HEK293 (cell line): ENCODE results near the gene TLE1.

Experiments used
- CTCF ChIA-PET: fragments of 350-600 bp; formaldehyde crosslinking; extraction: SDS; loops from one replicate; lab custom pipeline; 2021; ENCODE audit warnings: antibody characterized with exemption; lab: Yijun Ruan, JAX
- POLR2A ChIA-PET: fragments of 300-600 bp; formaldehyde crosslinking; extraction: SDS; loops from one replicate; lab custom pipeline; 2020; ENCODE audit warnings: antibody characterized with exemption, inconsistent platforms; lab: Yijun Ruan, JAX
- H3K27ac ChIP-seq: fragments of 200-500 bp; sonication (Bioruptor generic); 2 replicates; pipeline ENCODE4 v1.5.1; 2014; ENCODE audit warnings: low read depth, low read length, control low read depth, inconsistent platforms; ENCODE audit errors: extremely low read depth
- H3K36me3 ChIP-seq, 2 experiments: fragments of 200-500 bp in 1 of 2; sonication (Bioruptor generic) in 1 of 2; 1 replicate in 1 of 2; 2 replicates in 1 of 2; pipeline ENCODE4 v1.5.1; 2014 to 2017; ENCODE audit warnings: inconsistent platforms in 2 of 2, low read length in 2 of 2; ENCODE audit not compliant: control insufficient read depth in 2 of 2, insufficient read depth in 1 of 2
- H3K4me1 ChIP-seq: fragments of 200-500 bp; sonication (Bioruptor generic); 2 replicates; pipeline ENCODE4 v1.5.1; 2014; ENCODE audit warnings: mild to moderate bottlenecking, low read length, inconsistent platforms; ENCODE audit not compliant: control insufficient read depth, insufficient read depth
- H3K4me3 ChIP-seq: 2 replicates; pipeline ENCODE4 v1.5.1; 2011; ENCODE audit warnings: low read depth, mild to moderate bottlenecking, control low read depth, low read length, moderate library complexity
- H3K9me3 ChIP-seq: fragments of 200-500 bp; sonication (Bioruptor generic); 2 replicates; pipeline ENCODE4 v1.5.1; 2014; ENCODE audit warnings: low read depth, low read length, inconsistent platforms; ENCODE audit not compliant: control insufficient read depth, insufficient read depth
- EGR2 ChIP-seq: fragments of 450-650 bp; formaldehyde crosslinking; IDR thresholded peaks from 2 replicates; pipeline ENCODE4 v1.5.1; 2016; ENCODE audit warnings: low read depth, missing biosample characterization, missing genetic modification characterization
- FEZF1 ChIP-seq: fragments of 450-650 bp; formaldehyde crosslinking; IDR thresholded peaks from 2 replicates; pipeline ENCODE4 v1.5.1; 2016; ENCODE audit warnings: missing biosample characterization, missing genetic modification characterization
- OVOL3 ChIP-seq: fragments of 450-650 bp; formaldehyde crosslinking; IDR thresholded peaks from 2 replicates; pipeline ENCODE4 v1.5.1; 2016; ENCODE audit warnings: missing biosample characterization, missing genetic modification characterization
- TCF7L2 ChIP-seq: IDR thresholded peaks from 2 replicates; pipeline ENCODE4 v1.6.1; 2011; ENCODE audit warnings: low read depth, mild to moderate bottlenecking, inconsistent platforms, low read length, moderate library complexity, borderline replicate concordance
- ZNF155 ChIP-seq: fragments of 450-650 bp; formaldehyde crosslinking; IDR thresholded peaks from 2 replicates; pipeline ENCODE4 v1.5.1; 2016; ENCODE audit warnings: missing biosample characterization, missing genetic modification characterization
- ZNF2 ChIP-seq: fragments of 450-650 bp; formaldehyde crosslinking; IDR thresholded peaks from 2 replicates; pipeline ENCODE4 v1.5.1; 2016; ENCODE audit warnings: missing biosample characterization, missing genetic modification characterization
- ZNF23 ChIP-seq: fragments of 450-650 bp; formaldehyde crosslinking; IDR thresholded peaks from 2 replicates; pipeline ENCODE4 v1.5.1; 2016; ENCODE audit warnings: missing biosample characterization, missing genetic modification characterization, borderline replicate concordance
- ZNF341 ChIP-seq: fragments of 450-650 bp; formaldehyde crosslinking; IDR thresholded peaks from 2 replicates; pipeline ENCODE4; 2016; ENCODE audit warnings: low read depth, missing biosample characterization, missing genetic modification characterization
- ZNF521 ChIP-seq: fragments of 450-650 bp; formaldehyde crosslinking; IDR thresholded peaks from 2 replicates; pipeline ENCODE4 v1.5.1; 2017; ENCODE audit warnings: missing biosample characterization, mild to moderate bottlenecking, missing genetic modification characterization
- ZNF664 ChIP-seq: fragments of 450-650 bp; formaldehyde crosslinking; IDR thresholded peaks from 2 replicates; pipeline ENCODE4 v1.5.1; 2016; ENCODE audit warnings: missing biosample characterization, missing genetic modification characterization
- ZNF76 ChIP-seq: fragments of 450-650 bp; formaldehyde crosslinking; IDR thresholded peaks from 2 replicates; pipeline ENCODE4; 2016; ENCODE audit warnings: low read depth, missing biosample characterization, missing genetic modification characterization, borderline replicate concordance
- ZNF777 ChIP-seq: fragments of 450-650 bp; formaldehyde crosslinking; IDR thresholded peaks from 2 replicates; pipeline ENCODE4 v1.5.1; 2017; ENCODE audit warnings: missing biosample characterization, missing genetic modification characterization, borderline replicate concordance
- ZNF785 ChIP-seq: fragments of 450-650 bp; formaldehyde crosslinking; IDR thresholded peaks from 2 replicates; pipeline ENCODE4 v1.5.1; 2016; ENCODE audit warnings: missing biosample characterization, missing genetic modification characterization
- ZSCAN23 ChIP-seq: fragments of 450-650 bp; formaldehyde crosslinking; IDR thresholded peaks from 2 replicates; pipeline ENCODE4 v1.5.1; 2016; ENCODE audit warnings: missing biosample characterization, missing genetic modification characterization
- TF ChIP-seq, protein P1 (sequence below): fragments of 450-650 bp; formaldehyde crosslinking; IDR thresholded peaks from 2 replicates; pipeline ENCODE4 v1.5.1; 2016; ENCODE audit warnings: missing biosample characterization, missing genetic modification characterization
- TF ChIP-seq, protein P2 (sequence below): sonication (generic); formaldehyde crosslinking; IDR thresholded peaks from 2 replicates; pipeline ENCODE4 v1.8.1; 2022; ENCODE audit warnings: mild to moderate bottlenecking, moderate library complexity, missing genetic modification reagents
- TF ChIP-seq, protein P3 (sequence below): fragments of 450-650 bp; formaldehyde crosslinking; IDR thresholded peaks from 2 replicates; pipeline ENCODE4 v1.5.1; 2017; ENCODE audit warnings: missing biosample characterization, missing genetic modification characterization
- TF ChIP-seq, protein P4 (sequence below): fragments of 450-650 bp; formaldehyde crosslinking; IDR thresholded peaks from 2 replicates; pipeline ENCODE4 v1.5.1; 2016; ENCODE audit warnings: missing biosample characterization, missing genetic modification characterization
- TF ChIP-seq, protein P5 (sequence below): fragments of 450-650 bp; formaldehyde crosslinking; IDR thresholded peaks from 2 replicates; pipeline ENCODE4 v1.5.1; 2017; ENCODE audit warnings: missing biosample characterization, mild to moderate bottlenecking, missing genetic modification characterization, moderate library complexity
- TF ChIP-seq, protein P6 (sequence below): fragments of 450-650 bp; formaldehyde crosslinking; optimal IDR thresholded peaks from 2 replicates; pipeline ENCODE3; 2016; ENCODE audit warnings: missing biosample characterization, mild to moderate bottlenecking, missing genetic modification characterization

The TLE1 gene

DNA sequence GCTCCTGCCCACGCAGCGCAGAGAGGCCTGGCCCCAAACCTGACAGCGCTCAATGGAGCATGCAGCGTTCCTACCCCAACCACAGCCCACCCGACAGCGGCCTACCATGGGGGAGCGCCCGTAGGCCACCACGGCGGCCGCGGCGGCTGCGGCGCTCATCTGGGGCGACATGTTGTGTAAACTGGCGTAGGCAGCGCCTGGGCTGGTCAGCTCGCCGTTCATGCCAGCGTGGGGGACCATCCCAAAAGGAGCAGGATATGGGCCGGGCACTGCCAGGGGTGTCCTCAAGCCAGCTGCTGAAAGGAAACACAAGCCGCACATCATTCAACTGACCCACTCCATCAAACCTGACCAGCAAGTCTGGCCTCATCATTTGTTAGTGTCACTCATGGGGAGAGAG is 77.7 kb downstream of the TLE1 start:
- POLR2A ChIA-PET = no interaction called here
- TF ChIP-seq EGR2 (tag by site-specific recombination) (no peak), ZNF341 (tag by site-specific recombination) (no peak), ZSCAN23 (tag by site-specific recombination) (no peak), ZNF155 (tag by site-specific recombination) (no peak), ZNF785 (no peak), ZNF23 (no peak), ZNF521 (no peak), ZNF2 (no peak), TCF7L2 (no peak), ZNF777 (tag by site-specific recombination) (no peak), FEZF1 (tag by site-specific recombination) (no peak), OVOL3 (tag by site-specific recombination) (no peak), ZNF664 (no peak), ZNF76 (tag by site-specific recombination) (no peak)
- TF ChIP-seq, protein P1, sequence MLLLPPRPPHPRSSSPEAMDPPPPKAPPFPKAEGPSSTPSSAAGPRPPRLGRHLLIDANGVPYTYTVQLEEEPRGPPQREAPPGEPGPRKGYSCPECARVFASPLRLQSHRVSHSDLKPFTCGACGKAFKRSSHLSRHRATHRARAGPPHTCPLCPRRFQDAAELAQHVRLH (tag by site-specific recombination) = no peak
- TF ChIP-seq, protein P2, sequence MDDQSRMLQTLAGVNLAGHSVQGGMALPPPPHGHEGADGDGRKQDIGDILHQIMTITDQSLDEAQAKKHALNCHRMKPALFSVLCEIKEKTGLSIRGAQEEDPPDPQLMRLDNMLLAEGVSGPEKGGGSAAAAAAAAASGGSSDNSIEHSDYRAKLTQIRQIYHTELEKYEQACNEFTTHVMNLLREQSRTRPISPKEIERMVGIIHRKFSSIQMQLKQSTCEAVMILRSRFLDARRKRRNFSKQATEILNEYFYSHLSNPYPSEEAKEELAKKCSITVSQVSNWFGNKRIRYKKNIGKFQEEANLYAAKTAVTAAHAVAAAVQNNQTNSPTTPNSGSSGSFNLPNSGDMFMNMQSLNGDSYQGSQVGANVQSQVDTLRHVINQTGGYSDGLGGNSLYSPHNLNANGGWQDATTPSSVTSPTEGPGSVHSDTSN (CRISPR knock-in tag) = no peak
- TF ChIP-seq, protein P3, sequence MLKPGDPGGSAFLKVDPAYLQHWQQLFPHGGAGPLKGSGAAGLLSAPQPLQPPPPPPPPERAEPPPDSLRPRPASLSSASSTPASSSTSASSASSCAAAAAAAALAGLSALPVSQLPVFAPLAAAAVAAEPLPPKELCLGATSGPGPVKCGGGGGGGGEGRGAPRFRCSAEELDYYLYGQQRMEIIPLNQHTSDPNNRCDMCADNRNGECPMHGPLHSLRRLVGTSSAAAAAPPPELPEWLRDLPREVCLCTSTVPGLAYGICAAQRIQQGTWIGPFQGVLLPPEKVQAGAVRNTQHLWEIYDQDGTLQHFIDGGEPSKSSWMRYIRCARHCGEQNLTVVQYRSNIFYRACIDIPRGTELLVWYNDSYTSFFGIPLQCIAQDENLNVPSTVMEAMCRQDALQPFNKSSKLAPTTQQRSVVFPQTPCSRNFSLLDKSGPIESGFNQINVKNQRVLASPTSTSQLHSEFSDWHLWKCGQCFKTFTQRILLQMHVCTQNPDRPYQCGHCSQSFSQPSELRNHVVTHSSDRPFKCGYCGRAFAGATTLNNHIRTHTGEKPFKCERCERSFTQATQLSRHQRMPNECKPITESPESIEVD (tag by site-specific recombination) = no peak
- TF ChIP-seq, protein P4, sequence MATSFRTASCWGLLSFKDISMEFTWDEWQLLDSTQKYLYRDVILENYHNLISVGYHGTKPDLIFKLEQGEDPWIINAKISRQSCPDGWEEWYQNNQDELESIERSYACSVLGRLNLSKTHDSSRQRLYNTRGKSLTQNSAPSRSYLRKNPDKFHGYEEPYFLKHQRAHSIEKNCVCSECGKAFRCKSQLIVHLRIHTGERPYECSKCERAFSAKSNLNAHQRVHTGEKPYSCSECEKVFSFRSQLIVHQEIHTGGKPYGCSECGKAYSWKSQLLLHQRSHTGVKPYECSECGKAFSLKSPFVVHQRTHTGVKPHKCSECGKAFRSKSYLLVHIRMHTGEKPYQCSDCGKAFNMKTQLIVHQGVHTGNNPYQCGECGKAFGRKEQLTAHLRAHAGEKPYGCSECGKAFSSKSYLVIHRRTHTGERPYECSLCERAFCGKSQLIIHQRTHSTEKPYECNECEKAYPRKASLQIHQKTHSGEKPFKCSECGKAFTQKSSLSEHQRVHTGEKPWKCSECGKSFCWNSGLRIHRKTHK (tag by site-specific recombination) = no peak
- TF ChIP-seq, protein P5, sequence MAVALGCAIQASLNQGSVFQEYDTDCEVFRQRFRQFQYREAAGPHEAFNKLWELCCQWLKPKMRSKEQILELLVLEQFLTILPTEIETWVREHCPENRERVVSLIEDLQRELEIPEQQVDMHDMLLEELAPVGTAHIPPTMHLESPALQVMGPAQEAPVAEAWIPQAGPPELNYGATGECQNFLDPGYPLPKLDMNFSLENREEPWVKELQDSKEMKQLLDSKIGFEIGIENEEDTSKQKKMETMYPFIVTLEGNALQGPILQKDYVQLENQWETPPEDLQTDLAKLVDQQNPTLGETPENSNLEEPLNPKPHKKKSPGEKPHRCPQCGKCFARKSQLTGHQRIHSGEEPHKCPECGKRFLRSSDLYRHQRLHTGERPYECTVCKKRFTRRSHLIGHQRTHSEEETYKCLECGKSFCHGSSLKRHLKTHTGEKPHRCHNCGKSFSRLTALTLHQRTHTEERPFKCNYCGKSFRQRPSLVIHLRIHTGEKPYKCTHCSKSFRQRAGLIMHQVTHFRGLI = no peak
- TF ChIP-seq, protein P6, sequence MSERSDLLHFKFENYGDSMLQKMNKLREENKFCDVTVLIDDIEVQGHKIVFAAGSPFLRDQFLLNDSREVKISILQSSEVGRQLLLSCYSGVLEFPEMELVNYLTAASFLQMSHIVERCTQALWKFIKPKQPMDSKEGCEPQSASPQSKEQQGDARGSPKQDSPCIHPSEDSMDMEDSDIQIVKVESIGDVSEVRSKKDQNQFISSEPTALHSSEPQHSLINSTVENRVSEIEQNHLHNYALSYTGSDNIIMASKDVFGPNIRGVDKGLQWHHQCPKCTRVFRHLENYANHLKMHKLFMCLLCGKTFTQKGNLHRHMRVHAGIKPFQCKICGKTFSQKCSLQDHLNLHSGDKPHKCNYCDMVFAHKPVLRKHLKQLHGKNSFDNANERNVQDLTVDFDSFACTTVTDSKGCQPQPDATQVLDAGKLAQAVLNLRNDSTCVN (tag by site-specific recombination) = no peak
- CTCF ChIA-PET = interaction anchor here (0.7 kb wide), 1 partner anchor 404 kb away, joined by 3 read pairs; no protein-coding TSS in a partner anchor
- no peak overlapping the region for H3K4me3 ChIP-seq
- H3K4me1 ChIP-seq = no peaks in the 10 kb centered on the region
- no peaks in the 10 kb centered on the region for H3K9me3 ChIP-seq
- no peak overlapping the region for H3K27ac ChIP-seq
- peaks cover 15 to 88% of the 10 kb centered on the region in 2 experiments for H3K36me3 ChIP-seq
